Kidney epithelial cell (primary cell): ENCODE results near the gene ZMYND15. TPM values are rescaled to one million over a fixed set of nuclear protein-coding genes. Genes with fewer than 3 reads are reported as not detected.
"Not testable (repeated sequence)": the region's sequence is repeated elsewhere in the genome, so short reads cannot be mapped to it uniquely, and the experiment has no call there.

Experiments used
- DNase-seq: peaks from one replicate; pipeline ENCODE4 v3.0.0-alpha.2; 2010; ENCODE audit warnings: low read depth
- H3K27me3 ChIP-seq: 2 replicates; pipeline ENCODE4 v1.6.0; 2011; ENCODE audit warnings: low read length; ENCODE audit not compliant: control insufficient read depth, insufficient read depth
- H3K36me3 ChIP-seq: 2 replicates; pipeline ENCODE4 v1.5.1; 2011; ENCODE audit warnings: low read length; ENCODE audit not compliant: control insufficient read depth, insufficient read depth
- H3K4me3 ChIP-seq: 2 replicates; pipeline ENCODE4 v1.5.1; 2011; ENCODE audit warnings: low read depth, mild to moderate bottlenecking, control low read depth, low read length
- CTCF ChIP-seq: IDR thresholded peaks from 2 replicates; pipeline ENCODE4 v1.5.1; 2011; ENCODE audit warnings: mild to moderate bottlenecking, moderate library complexity, low read length, control low read depth, inconsistent platforms; ENCODE audit not compliant: insufficient read depth, poor library complexity, severe bottlenecking
- total RNA-seq: library from RNA; depleted of rRNA; stranded (reverse); fragments of >200 nt; gene quantifications from 2 replicates; pipeline ENCODE4 v1.2.3, GENCODE V29; 2015

ZMYND15 gene
- total RNA-seq, 1 donor from 2014 or later, result 1.4 TPM

- Histone ChIP-seq H3K36me3 (no peaks in the 10 kb centered on the region), H3K27me3 (no peaks in the 10 kb centered on the region), H3K4me3 (no peak overlapping the region)
- no peak for TF ChIP-seq CTCF
- DNase-seq, result no peak
These were observed 38.5 kb upstream of the ZMYND15 start for GRCh38 chr17:4701116-4701515.

GRCh38 chr17:4703330-4703691 is 36.3 kb upstream of the ZMYND15 start:
- no peaks in the 10 kb centered on the region for H3K36me3 ChIP-seq
- peak overlapping the region; percentile 93 for H3K4me3 ChIP-seq
- no peak for DNase-seq
- H3K27me3 ChIP-seq, result no peaks in the 10 kb centered on the region
- TF ChIP-seq CTCF, result no peak

- DNase-seq, H3K36me3 ChIP-seq, H3K27me3 ChIP-seq: not testable (repeated sequence)
- peak overlapping the region; percentile 93 for H3K4me3 ChIP-seq
These were observed 35.1 kb upstream of the ZMYND15 start for GRCh38 chr17:4704574-4704907.

GRCh38 chr17:4704991-4705390 is 34.6 kb upstream of the ZMYND15 start:
- Histone ChIP-seq H3K4me3 (no peak overlapping the region), H3K36me3 (no peaks in the 10 kb centered on the region), H3K27me3 (no peaks in the 10 kb centered on the region)
- no peak for TF ChIP-seq CTCF
- DNase-seq, result no peak

GRCh38 chr17:4706121-4706520 is 33.5 kb upstream of the ZMYND15 start:
- Histone ChIP-seq H3K27me3 (no peaks in the 10 kb centered on the region), H3K36me3 (no peaks in the 10 kb centered on the region), H3K4me3 (no peak overlapping the region)
- DNase-seq, result no peak
- TF ChIP-seq CTCF, result no peak

- Histone ChIP-seq H3K27me3 (no peaks in the 10 kb centered on the region), H3K4me3 (no peak overlapping the region), H3K36me3 (no peaks in the 10 kb centered on the region)
- no peak for DNase-seq
- no peak for TF ChIP-seq CTCF
These were observed 31.2 kb upstream of the ZMYND15 start for GRCh38 chr17:4708436-4708835.
